B cell (primary cell): ENCODE data around the gene RNGTT. TPM values are rescaled to one million over a fixed set of nuclear protein-coding genes. Genes with fewer than 3 reads are reported as not detected.
A peak's percentile ranks its signal among the peaks of the same experiment; 100 is the strongest.

ENCODE experiments used
- ATAC-seq: fragments of 200-7000 bp; cut with Tn5 transposase; one replicate; pipeline ENCODE4 v1.10.0; 2021; ENCODE audit warnings: low read depth, mild to moderate bottlenecking, moderate number of reproducible peaks, moderate library complexity
- CTCF ChIA-PET: fragments of 350-600 bp; sonication (Branson Sonifier 250); formaldehyde crosslinking; loops from one replicate; lab custom pipeline; 2021; ENCODE audit warnings: antibody characterized with exemption, inconsistent platforms; lab: Charles Lee
- POLR2A ChIA-PET: fragments of 350-600 bp; sonication (Branson Sonifier 250); formaldehyde crosslinking; loops from one replicate; lab custom pipeline; 2021; ENCODE audit warnings: antibody characterized with exemption; lab: Charles Lee
- DNase-seq: peaks from one replicate; pipeline ENCODE4 v3.0.0; 2013
- H2AFZ ChIP-seq: 2 replicates; pipeline ENCODE4 v1.6.1; 2012; ENCODE audit warnings: mild to moderate bottlenecking, low read depth, low read length; ENCODE audit not compliant: insufficient read depth, poor library complexity, severe bottlenecking
- H3K27ac ChIP-seq, 2 donors: 1 replicate in 1 of 2; 2 replicates in 1 of 2; pipeline ENCODE4 v1.5.1; 2012 to 2013; ENCODE audit warnings: low read length in 2 of 2, mild to moderate bottlenecking in 2 of 2, moderate library complexity in 1 of 2
- H3K27me3 ChIP-seq, 4 experiments: fragments of 200-600 bp in 1 of 4; sonication (generic) in 1 of 4; replicated peaks in 1 of 4; 1 replicate in 2 of 4; 2 replicates in 2 of 4; pipeline versions ENCODE4 v1.6.1 to v1.7.0; 2013 to 2016; ENCODE audit warnings: low read length in 3 of 4, mild to moderate bottlenecking in 2 of 4, mixed read lengths in 1 of 4, moderate library complexity in 1 of 4; ENCODE audit not compliant: insufficient read depth in 4 of 4, control insufficient read depth in 3 of 4; ENCODE audit errors: control extremely low read depth in 1 of 4
- H3K36me3 ChIP-seq, 2 experiments: replicated peaks in 1 of 2; 1 replicate in 1 of 2; 2 replicates in 1 of 2; pipeline versions ENCODE4 v1.6.1 to v1.7.1; 2013; ENCODE audit warnings: low read length in 1 of 2; ENCODE audit not compliant: insufficient read depth in 2 of 2, control insufficient read depth in 1 of 2; ENCODE audit errors: control extremely low read depth in 1 of 2, extremely low read depth in 1 of 2
- H3K4me1 ChIP-seq, 2 donors: fragments of 200-600 bp in 1 of 2; sonication (generic) in 1 of 2; 1 replicate in 1 of 2; 2 replicates in 1 of 2; pipeline versions ENCODE4 v1.5.1 to v1.6.1; 2013 to 2017; ENCODE audit warnings: low read length in 2 of 2; ENCODE audit not compliant: control insufficient read depth in 2 of 2, insufficient read depth in 2 of 2
- H3K4me2 ChIP-seq: replicated peaks from 2 replicates; pipeline ENCODE3; 2012; ENCODE audit warnings: mild to moderate bottlenecking, low read depth, low read length; ENCODE audit not compliant: poor library complexity, severe bottlenecking
- H3K4me3 ChIP-seq, 5 experiments: fragments of 200-600 bp in 1 of 5; sonication (generic) in 1 of 5; 1 replicate in 3 of 5; 2 replicates in 2 of 5; pipeline versions ENCODE4 v1.5.1 to v1.7.0; 2011 to 2016; ENCODE audit warnings: low read length in 4 of 5, mild to moderate bottlenecking in 4 of 5, low read depth in 2 of 5, control low read depth in 1 of 5, moderate library complexity in 1 of 5; ENCODE audit not compliant: insufficient read depth in 1 of 5; ENCODE audit errors: control extremely low read depth in 1 of 5, extremely low read depth in 1 of 5
- H3K79me2 ChIP-seq: fragments of 200-600 bp; sonication (generic); one replicate; pipeline ENCODE4 v1.6.0; 2016; ENCODE audit warnings: low read length; ENCODE audit not compliant: control insufficient read depth, insufficient read depth
- H3K9ac ChIP-seq: fragments of 200-600 bp; sonication (generic); 2 replicates; pipeline ENCODE4 v1.6.1; 2017; ENCODE audit warnings: mild to moderate bottlenecking, low read length, moderate library complexity
- H3K9me3 ChIP-seq, 3 donors: one replicate each; pipeline versions ENCODE4 v1.6.1 to v1.7.1; 2013; ENCODE audit warnings: low read length in 2 of 3; ENCODE audit not compliant: control insufficient read depth in 2 of 3, insufficient read depth in 1 of 3; ENCODE audit errors: control extremely low read depth in 1 of 3
- H4K20me1 ChIP-seq: 2 replicates; pipeline ENCODE4 v1.6.0; 2012; ENCODE audit warnings: mild to moderate bottlenecking, low read length; ENCODE audit not compliant: insufficient read depth, control insufficient read depth, poor library complexity, severe bottlenecking
- H3K27ac Mint-ChIP-seq: one replicate; pipeline ENCODE4 v1.8.0; 2021; ENCODE audit warnings: mixed read lengths
- H3K27me3 Mint-ChIP-seq: one replicate; pipeline ENCODE4 v1.8.0; 2021; ENCODE audit warnings: mixed read lengths
- H3K4me1 Mint-ChIP-seq: one replicate; pipeline ENCODE4 v1.8.0; 2021; ENCODE audit warnings: mixed read lengths
- H3K4me3 Mint-ChIP-seq: one replicate; pipeline ENCODE4 v1.8.0; 2021; ENCODE audit warnings: mixed read lengths
- H3K9me3 Mint-ChIP-seq: one replicate; pipeline ENCODE4 v1.8.0; 2022; ENCODE audit warnings: mixed read lengths; ENCODE audit not compliant: insufficient read depth
- CTCF ChIP-seq: fragments of 200-600 bp; IDR thresholded peaks from one replicate; pipeline ENCODE4 v1.8.0; 2022; ENCODE audit warnings: antibody characterized with exemption, mild to moderate bottlenecking
- EZH2 ChIP-seq: IDR thresholded peaks from 2 replicates; pipeline ENCODE4 v1.6.1; 2012; ENCODE audit warnings: borderline replicate concordance, low read depth, mild to moderate bottlenecking, moderate library complexity, low read length; ENCODE audit not compliant: insufficient read depth, poor library complexity, severe bottlenecking
- WGBS: methylation state at CpG from one replicate; pipeline ENCODE4 v1.1.5; 2013; ENCODE audit warnings: missing lambda C conversion rate; ENCODE audit not compliant: insufficient coverage; 5-methylcytosine and 5-hydroxymethylcytosine counted together
- intact Hi-C: fragments of 100-400 bp; cut with micrococcal nuclease; formaldehyde crosslinking; loops from one replicate; pipeline ENCODE4 v1.10.0; 2022
- polyA plus RNA-seq: library from polyadenylated mRNA; depleted of rRNA; stranded (reverse); fragments of >200 nt; gene quantifications from 2 replicates; pipeline ENCODE4 v1.2.3, GENCODE V29; 2012
- total RNA-seq, 2 donors: library from RNA; stranded (reverse); fragments of 120-200 nt in 1 of 2; gene quantifications; 1 replicate in 1 of 2; 2 replicates in 1 of 2; pipeline versions ENCODE4 v1.2.3 to v1.2.4, GENCODE V29; 2013 to 2022

RNGTT gene
- total and polyA plus RNA-seq, 2 donors (not counting 1 experiment from before 2014, with no cell fraction given), result 10.8 to 29.1 TPM

- Histone ChIP-seq H4K20me1 (no peaks in the 10 kb centered on the region), H3K4me3 (no peak overlapping the region), H3K4me1 (no peaks in the 10 kb centered on the region), H3K27me3 (no peaks in the 10 kb centered on the region), H3K36me3 (peaks cover 3 to 5% of the 10 kb centered on the region in 2 experiments), H3K79me2 (no peaks in the 10 kb centered on the region), H3K9ac (no peak overlapping the region), H3K4me2 (no peak overlapping the region), H3K27ac (no peak overlapping the region), H3K9me3 (no peaks in the 10 kb centered on the region), H2AFZ (no peak overlapping the region)
- ChIA-PET POLR2A (no interaction called here), CTCF (interaction anchor here (0.8 kb wide), 1 partner anchor 9 kb away, joined by 3 read pairs; no protein-coding TSS in a partner anchor)
- no peak overlapping the region for H3K4me3 Mint-ChIP-seq
- DNase-seq (no peak), ATAC-seq (no peak)
- no peaks in the 10 kb centered on the region for H3K27me3 Mint-ChIP-seq
- H3K27ac Mint-ChIP-seq, result no peak overlapping the region
- no peak for TF ChIP-seq CTCF
- TF ChIP-seq EZH2, result no peak
- H3K9me3 Mint-ChIP-seq, result no peaks in the 10 kb centered on the region
- intact Hi-C loops, result loop anchor here (10.0 kb wide), 1 partner anchor 1643 kb away; no protein-coding TSS in a partner anchor
- no peaks in the 10 kb centered on the region for H3K4me1 Mint-ChIP-seq
- WGBS, result 100% methylated on average over 6 of the region's 7 CpGs
Measured at GRCh38 chr6:88877893-88878292, 85.5 kb downstream of the RNGTT start.

GRCh38 chr6:88872962-88873361, 90.5 kb downstream of the RNGTT start:
- no peaks in the 10 kb centered on the region for H3K79me2 ChIP-seq
- H2AFZ ChIP-seq, result no peak overlapping the region
- H3K4me2 ChIP-seq, result no peak overlapping the region
- ATAC-seq (no peak), DNase-seq (no peak)
- Mint-ChIP-seq H3K4me3 (no peak overlapping the region), H3K27ac (no peak overlapping the region), H3K4me1 (no peaks in the 10 kb centered on the region), H3K27me3 (no peaks in the 10 kb centered on the region), H3K9me3 (no peaks in the 10 kb centered on the region)
- TF ChIP-seq EZH2 (no peak), CTCF (no peak)
- no peak overlapping the region for H3K9ac ChIP-seq
- no peaks in the 10 kb centered on the region for H3K9me3 ChIP-seq
- no CpG with 5 or more reads among the region's 1 CpG for WGBS
- no peaks in the 10 kb centered on the region for H3K27me3 ChIP-seq
- no peak overlapping the region for H3K4me3 ChIP-seq
- H3K36me3 ChIP-seq, result peaks cover 0 to 3% of the 10 kb centered on the region in 2 experiments
- H3K27ac ChIP-seq, result peak overlapping the region in 1 of 2 donors; percentile 36
- intact Hi-C loops, result loop anchor here (10.0 kb wide), 1 partner anchor 1638 kb away; no protein-coding TSS in a partner anchor
- H3K4me1 ChIP-seq, result no peaks in the 10 kb centered on the region
- CTCF ChIA-PET, result interaction anchor here (0.6 to 7.5 kb wide), 6 partner anchors 12 to 1807 kb away, joined by 3 to 46 read pairs (median 12); no protein-coding TSS in a partner anchor
- H4K20me1 ChIP-seq, result no peaks in the 10 kb centered on the region
- POLR2A ChIA-PET, result interaction anchor here (0.5 kb wide), 1 partner anchor 478 kb away, joined by 4 read pairs; no protein-coding TSS in a partner anchor
